Left ventricle myocardium superior (tissue), 1 donor: ENCODE measurements around the gene SMCHD1. TPM values are rescaled to one million over a fixed set of nuclear protein-coding genes. Genes with fewer than 3 reads are reported as not detected.
A peak's percentile ranks its signal among the peaks of the same experiment; 100 is the strongest.
"Not testable (repeated sequence)": the region's sequence is repeated elsewhere in the genome, so short reads cannot be mapped to it uniquely, and the experiment has no call there.

Experiments
- ATAC-seq: fragments of 200-7000 bp; cut with Tn5 transposase; one replicate; pipeline ENCODE4 v1.9.1; 2020; ENCODE audit warnings: mild to moderate bottlenecking, moderate library complexity
- DNase-seq: peaks from one replicate; pipeline ENCODE4 v3.0.0-alpha.2; 2020
- intact Hi-C: fragments of 100-400 bp; cut with micrococcal nuclease; formaldehyde crosslinking; loops from one replicate; pipeline ENCODE4 v1.11.0; 2022
- total RNA-seq: library from RNA; stranded (reverse); fragmentation: NEBNext Ultra II Directional; extraction: Animal tissue kit (Norgen Biotek cat#: 25700); gene quantifications from one replicate; pipeline ENCODE4 v1.2.1, GENCODE V29; 2021
- donor health status: DM: no; HTN: yes; CAD: no; lungs with severe emphysema.

SMCHD1 gene
- total RNA-seq, 1 donor from 2014 or later = 32.2 TPM

- DNase-seq (no peak), ATAC-seq (no peak)
- intact Hi-C loops = no loop called here
Observed at GRCh38 chr18:2840521-2840920, 185.0 kb downstream of the SMCHD1 start.

GRCh38 chr18:2843146-2843545, 187.6 kb downstream of the SMCHD1 start:
- intact Hi-C loops = no loop called here

GRCh38 chr18:2845172-2845571, 189.6 kb downstream of the SMCHD1 start:
- intact Hi-C loops = no loop called here
- no peak for DNase-seq
- no peak for ATAC-seq

More at GRCh38 chr18:2843146-2843545, 187.6 kb downstream of the SMCHD1 start:
- DNase-seq (no peak), ATAC-seq (no peak)

GRCh38 chr18:2846636-2847316, 191.2 kb downstream of the SMCHD1 start, which contains the start of gene EMILIN2:
EMILIN2 (plus strand) TSS chr18:2847006; CDS start chr18:2847189, 183 bp downstream.
- intact Hi-C loops = no loop called here
- DNase-seq = peak; percentile 83
- peak; percentile 53 for ATAC-seq

GRCh38 chr18:2847317-2848246, 192.1 kb downstream of the SMCHD1 start:
- intact Hi-C loops = no loop called here
- DNase-seq (peak; percentile 69), ATAC-seq (peak; percentile 83)

- ATAC-seq = no peak
Observed at GRCh38 chr18:2848247-2849246, 193.0 kb downstream of the SMCHD1 start.

GRCh38 chr18:2850816-2851215, 195.3 kb downstream of the SMCHD1 start:
- no peak for ATAC-seq
- intact Hi-C loops = no loop called here

More at GRCh38 chr18:2848247-2849246, 193.0 kb downstream of the SMCHD1 start:
- intact Hi-C loops = no loop called here
- no peak for DNase-seq

GRCh38 chr18:2851771-2852170, 196.2 kb downstream of the SMCHD1 start:
- intact Hi-C loops = no loop called here

More at GRCh38 chr18:2850816-2851215, 195.3 kb downstream of the SMCHD1 start:
- DNase-seq = no peak

GRCh38 chr18:2852460-2852859, 196.9 kb downstream of the SMCHD1 start:
- ATAC-seq, intact Hi-C loops, DNase-seq: not testable (repeated sequence)

More at GRCh38 chr18:2851771-2852170, 196.2 kb downstream of the SMCHD1 start:
- no peak for ATAC-seq
- no peak for DNase-seq

GRCh38 chr18:2853173-2853925, 197.8 kb downstream of the SMCHD1 start:
- intact Hi-C loops = no loop called here
- no peak for DNase-seq

GRCh38 chr18:2853926-2854664, 198.6 kb downstream of the SMCHD1 start:
- intact Hi-C loops = no loop called here
- no peak for ATAC-seq
- DNase-seq = no peak

More at GRCh38 chr18:2853173-2853925, 197.8 kb downstream of the SMCHD1 start:
- no peak for ATAC-seq

Other genes starting within 250 kb of the SMCHD1 start
- 5.9 TPM for gene METTL4, start 84.2 kb upstream of the SMCHD1 start, total RNA-seq
- gene NDC80, start 84.2 kb upstream of the SMCHD1 start, total RNA-seq = 0.50 TPM
- gene EMILIN2, start 191.3 kb downstream of the SMCHD1 start, total RNA-seq = 23.4 TPM